Karpas-422 (cell line): ENCODE data around the gene RETN. TPM values are rescaled to one million over a fixed set of nuclear protein-coding genes. Genes with fewer than 3 reads are reported as not detected.

Experiments
- DNase-seq: peaks from one replicate; pipeline ENCODE4 v3.0.0-alpha.2; 2015
- H2AFZ ChIP-seq: fragments of 200-600 bp; sonication (generic); 2 replicates; pipeline ENCODE4 v1.6.1; 2014; ENCODE audit warnings: antibody characterized with exemption, low read length, mixed read lengths
- H3K27ac ChIP-seq: fragments of 200-600 bp; sonication (generic); 2 replicates; pipeline ENCODE4 v1.5.1; 2014; ENCODE audit warnings: mild to moderate bottlenecking, low read length, moderate library complexity
- H3K27me3 ChIP-seq: fragments of 200-600 bp; sonication (generic); 2 replicates; pipeline ENCODE4 v1.6.1; 2014; ENCODE audit warnings: low read length, mixed read lengths
- H3K36me3 ChIP-seq: fragments of 200-600 bp; sonication (generic); 2 replicates; pipeline ENCODE4 v1.6.1; 2014; ENCODE audit warnings: low read length, mixed read lengths; ENCODE audit not compliant: insufficient read depth
- H3K4me1 ChIP-seq: fragments of 200-600 bp; sonication (generic); 2 replicates; pipeline ENCODE4 v1.6.1; 2014; ENCODE audit warnings: mild to moderate bottlenecking, low read length, mixed read lengths
- H3K4me2 ChIP-seq: fragments of 200-600 bp; sonication (generic); 2 replicates; pipeline ENCODE4 v1.6.1; 2014; ENCODE audit warnings: low read length, low read depth, mild to moderate bottlenecking; ENCODE audit not compliant: poor library complexity, severe bottlenecking
- H3K4me3 ChIP-seq: fragments of 200-600 bp; sonication (generic); 2 replicates; pipeline ENCODE4 v1.5.1; 2014; ENCODE audit warnings: mild to moderate bottlenecking, antibody characterized with exemption, low read length, mixed read lengths
- H3K79me2 ChIP-seq: fragments of 200-600 bp; sonication (generic); 2 replicates; pipeline ENCODE4 v1.6.1; 2014; ENCODE audit warnings: mild to moderate bottlenecking, low read length, mixed read lengths
- H3K9ac ChIP-seq: fragments of 200-600 bp; sonication (generic); 2 replicates; pipeline ENCODE4 v1.6.0; 2014; ENCODE audit warnings: low read length
- H3K9me2 ChIP-seq: fragments of 200-600 bp; sonication (generic), shearing (Covaris generic); replicated peaks from 2 replicates; pipeline ENCODE4 v1.6.0; 2014; ENCODE audit warnings: mild to moderate bottlenecking, low read length, moderate library complexity; ENCODE audit not compliant: insufficient read depth
- H3K9me3 ChIP-seq: fragments of 300-700, 200-600 bp; sonication (generic); 2 replicates; pipeline ENCODE4 v1.6.1; 2014; ENCODE audit warnings: low read length, mixed read lengths
- H4K20me1 ChIP-seq: fragments of 200-600 bp; sonication (generic); 2 replicates; pipeline ENCODE4 v1.6.1; 2014; ENCODE audit warnings: mild to moderate bottlenecking, antibody characterized with exemption, low read length, low read depth; ENCODE audit not compliant: insufficient read depth
- total RNA-seq: library from RNA; depleted of rRNA; stranded (reverse); fragments of >200 nt; shearing (Covaris generic); gene quantifications from 2 replicates; pipeline ENCODE4 v1.2.3, GENCODE V29; 2014; ENCODE audit warnings: low replicate concordance; rRNA removed

Gene RETN, protein sequence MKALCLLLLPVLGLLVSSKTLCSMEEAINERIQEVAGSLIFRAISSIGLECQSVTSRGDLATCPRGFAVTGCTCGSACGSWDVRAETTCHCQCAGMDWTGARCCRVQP
- total RNA-seq = not detected in 2 replicates

DNA sequence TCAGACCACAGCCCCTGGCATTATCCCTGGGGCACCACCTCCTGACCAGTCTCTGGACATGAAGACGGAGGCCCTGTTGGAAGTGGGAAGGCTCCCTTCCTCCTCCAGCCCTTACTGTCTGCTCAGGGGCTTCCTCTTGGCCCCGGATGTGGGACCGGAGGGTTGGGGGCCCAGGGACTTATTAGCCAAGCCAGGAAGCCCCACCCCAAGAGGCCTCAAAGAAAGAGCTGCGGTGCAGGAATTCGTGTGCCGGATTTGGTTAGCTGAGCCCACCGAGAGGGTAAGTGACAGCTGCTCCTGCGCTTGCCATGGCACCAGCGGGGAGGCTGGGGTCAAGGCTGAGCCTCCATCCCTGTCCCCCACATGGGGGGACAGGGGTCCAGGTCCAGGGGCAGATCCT is at the start of gene RETN:
Gene RETN (plus strand): TSS at position 208 of the 400 bp plus-strand sequence. CDS start 278 bp downstream, outside the sequence.
- no peak within 1 kb of the TSS for H3K4me3 ChIP-seq
- H3K4me2 ChIP-seq = no peak within 1 kb of the TSS
- no peaks in the 10 kb centered on the region for H3K9me2 ChIP-seq
- no peaks in the 10 kb centered on the region for H3K9me3 ChIP-seq
- no peak within 1 kb of the TSS for H3K27ac ChIP-seq
- H3K9ac ChIP-seq = no peak within 1 kb of the TSS
- no peak for DNase-seq
- H3K36me3 ChIP-seq = no peaks in the 10 kb centered on the region
- no peaks in the 10 kb centered on the region for H4K20me1 ChIP-seq
- H3K79me2 ChIP-seq = no peaks in the 10 kb centered on the region
- H2AFZ ChIP-seq = no peak within 1 kb of the TSS
- no peaks in the 10 kb centered on the region for H3K27me3 ChIP-seq
- no peaks in the 10 kb centered on the region for H3K4me1 ChIP-seq

DNA sequence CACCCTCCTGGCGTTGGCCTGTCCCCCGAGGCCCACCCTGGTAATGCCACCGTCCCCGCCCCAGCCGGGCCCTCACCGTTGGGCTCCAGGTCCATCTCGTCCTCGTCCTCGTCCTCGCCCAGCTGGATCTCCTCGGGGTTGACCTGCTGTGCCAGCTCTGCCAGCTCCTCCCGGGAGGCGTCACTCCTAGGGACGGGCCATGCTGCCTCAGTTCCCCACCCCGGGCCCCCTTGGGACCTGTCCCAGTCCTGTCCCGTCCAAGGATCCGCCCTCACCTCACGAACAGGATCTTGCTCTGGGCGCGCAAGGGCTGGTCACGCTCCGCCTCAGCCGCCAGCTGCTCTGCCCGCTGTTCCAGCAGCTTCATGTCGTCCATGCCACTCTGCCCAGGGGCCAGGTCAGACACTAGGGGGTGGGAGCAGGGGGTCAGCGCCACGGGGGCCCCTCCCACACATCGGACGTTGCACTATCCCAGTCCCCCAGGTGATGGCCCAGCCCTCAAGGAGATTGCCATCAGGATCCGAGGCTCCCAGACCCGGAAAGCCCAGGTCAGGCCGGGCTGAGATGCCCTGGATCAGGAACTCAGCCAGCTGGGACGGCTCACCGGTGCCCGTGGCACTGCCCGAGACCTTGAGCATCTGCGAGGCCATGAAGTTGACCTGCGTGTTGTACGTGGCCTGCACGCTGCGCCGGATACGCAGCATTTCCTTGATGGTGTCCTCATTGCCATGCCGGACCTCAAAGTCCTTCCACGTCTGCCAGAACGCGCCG is 49.0 kb upstream of the RETN start:
- H3K27ac ChIP-seq = no peak overlapping the region
- no peaks in the 10 kb centered on the region for H3K9me3 ChIP-seq
- no peaks in the 10 kb centered on the region for H3K9me2 ChIP-seq
- DNase-seq = no peak
- no peak overlapping the region for H2AFZ ChIP-seq
- no peaks in the 10 kb centered on the region for H3K79me2 ChIP-seq
- no peak overlapping the region for H3K4me2 ChIP-seq
- H3K9ac ChIP-seq = no peak overlapping the region
- 0 out of 2 replicates have a peak, but pooled peaks cover 3% of the 10 kb centered on the region for H4K20me1 ChIP-seq
- H3K4me1 ChIP-seq = no peaks in the 10 kb centered on the region
- no peaks in the 10 kb centered on the region; the same call in 1 of the 2 replicates for H3K36me3 ChIP-seq
- H3K4me3 ChIP-seq = no peak overlapping the region
- no peaks in the 10 kb centered on the region for H3K27me3 ChIP-seq

DNA sequence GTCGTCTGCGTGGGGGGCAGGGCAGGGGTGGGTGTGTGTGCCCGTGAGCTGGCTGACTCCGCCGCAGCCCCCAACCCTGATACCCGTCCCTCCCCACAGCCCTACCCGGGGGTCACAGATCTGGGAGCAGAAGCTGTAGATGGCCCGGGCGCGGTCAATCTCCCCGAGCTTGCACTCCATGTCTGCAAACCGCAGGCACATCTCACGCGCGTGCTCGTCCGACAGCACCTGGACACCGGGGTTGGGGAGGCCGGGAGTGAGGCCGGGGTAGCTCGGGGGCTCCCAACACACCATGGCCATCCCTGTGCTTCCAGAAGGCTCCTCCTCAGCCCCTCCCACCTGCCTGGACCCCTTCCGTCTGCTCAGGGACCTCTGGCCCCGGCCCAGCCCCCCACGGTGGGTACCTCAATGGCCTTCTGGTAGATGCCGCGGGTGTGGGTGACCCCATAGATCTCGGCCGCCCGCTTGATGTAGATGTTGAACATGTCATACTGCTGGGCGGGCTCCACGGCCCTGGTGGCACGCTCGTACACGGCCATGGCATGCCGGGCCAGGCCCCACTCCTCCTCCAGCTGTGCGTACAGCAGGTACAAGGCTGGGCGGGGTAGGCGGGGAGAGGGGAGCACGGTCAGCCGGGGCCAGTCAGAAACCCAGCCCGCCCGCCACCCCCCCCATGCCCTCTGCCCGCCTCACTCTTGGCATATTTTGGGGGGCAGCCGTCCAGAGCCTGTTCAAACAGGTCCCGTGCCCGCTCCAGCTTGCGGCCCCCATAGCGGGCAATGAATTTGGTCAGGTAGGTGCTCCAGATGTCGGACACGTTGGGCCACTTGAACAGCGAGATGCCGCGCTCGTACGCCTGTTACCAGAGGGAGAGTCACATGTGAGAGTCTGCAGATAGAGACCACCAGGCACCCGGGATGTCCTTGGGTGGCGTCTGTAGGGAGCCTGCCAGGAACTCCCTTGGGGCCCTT is 48.1 kb upstream of the RETN start:
- Histone ChIP-seq H3K9ac (no peak overlapping the region), H2AFZ (no peak overlapping the region), H3K4me3 (no peak overlapping the region), H3K9me3 (no peaks in the 10 kb centered on the region), H3K9me2 (no peaks in the 10 kb centered on the region), H3K36me3 (no peaks in the 10 kb centered on the region; the same call in 1 of the 2 replicates), H4K20me1 (0 out of 2 replicates have a peak, but pooled peaks cover 3% of the 10 kb centered on the region), H3K27me3 (no peaks in the 10 kb centered on the region), H3K4me2 (no peak overlapping the region), H3K4me1 (no peaks in the 10 kb centered on the region), H3K27ac (no peak overlapping the region), H3K79me2 (no peaks in the 10 kb centered on the region)
- no peak for DNase-seq

DNA sequence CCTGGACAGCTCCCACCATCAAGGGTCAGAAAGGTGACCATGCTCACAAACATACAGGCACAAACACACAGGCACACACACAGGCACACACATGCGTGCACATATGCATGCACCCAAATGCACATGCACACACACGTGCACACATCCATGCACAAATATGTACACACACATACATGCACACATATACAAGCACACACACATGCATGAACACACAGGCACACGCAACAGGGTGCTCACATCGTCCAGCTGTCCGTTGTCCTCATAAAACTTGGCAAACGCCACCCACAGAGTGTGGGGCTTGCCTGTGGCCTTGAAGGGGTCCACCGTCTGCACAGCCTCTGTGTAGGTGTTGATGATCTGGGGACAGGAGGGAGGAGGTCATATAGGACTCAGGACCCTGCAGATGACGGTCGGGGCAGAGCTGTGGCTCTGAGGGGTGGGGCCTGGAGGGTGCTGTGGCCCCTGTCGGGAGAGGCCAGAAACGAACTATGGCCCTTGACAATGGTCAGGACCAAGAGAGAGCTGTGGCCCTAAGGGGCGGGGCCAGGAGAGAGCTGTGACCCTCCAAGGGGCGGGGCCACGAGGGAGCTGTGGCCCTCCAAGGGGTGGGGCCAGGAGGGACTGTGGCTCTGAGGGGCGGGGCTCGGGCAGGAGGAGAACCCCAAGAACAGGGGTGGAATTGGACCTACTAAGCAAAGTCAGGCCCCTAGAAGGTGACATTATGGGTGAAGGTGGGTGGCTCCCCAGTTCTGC is 45.7 kb upstream of the RETN start:
- H3K4me2 ChIP-seq = no peak overlapping the region
- H3K4me3 ChIP-seq = no peak overlapping the region
- H3K4me1 ChIP-seq = peaks cover 3% of the 10 kb centered on the region
- H2AFZ ChIP-seq = no peak overlapping the region
- peak; percentile 71 for DNase-seq
- H3K9me2 ChIP-seq = no peaks in the 10 kb centered on the region
- H4K20me1 ChIP-seq = peaks cover 16% of the 10 kb centered on the region; the same call in 1 of the 2 replicates
- H3K36me3 ChIP-seq = no peaks in the 10 kb centered on the region; the same call in 1 of the 2 replicates
- no peaks in the 10 kb centered on the region for H3K27me3 ChIP-seq
- H3K9ac ChIP-seq = no peak overlapping the region
- peaks cover 21% of the 10 kb centered on the region for H3K79me2 ChIP-seq
- no peaks in the 10 kb centered on the region for H3K9me3 ChIP-seq
- H3K27ac ChIP-seq = no peak overlapping the region

DNA sequence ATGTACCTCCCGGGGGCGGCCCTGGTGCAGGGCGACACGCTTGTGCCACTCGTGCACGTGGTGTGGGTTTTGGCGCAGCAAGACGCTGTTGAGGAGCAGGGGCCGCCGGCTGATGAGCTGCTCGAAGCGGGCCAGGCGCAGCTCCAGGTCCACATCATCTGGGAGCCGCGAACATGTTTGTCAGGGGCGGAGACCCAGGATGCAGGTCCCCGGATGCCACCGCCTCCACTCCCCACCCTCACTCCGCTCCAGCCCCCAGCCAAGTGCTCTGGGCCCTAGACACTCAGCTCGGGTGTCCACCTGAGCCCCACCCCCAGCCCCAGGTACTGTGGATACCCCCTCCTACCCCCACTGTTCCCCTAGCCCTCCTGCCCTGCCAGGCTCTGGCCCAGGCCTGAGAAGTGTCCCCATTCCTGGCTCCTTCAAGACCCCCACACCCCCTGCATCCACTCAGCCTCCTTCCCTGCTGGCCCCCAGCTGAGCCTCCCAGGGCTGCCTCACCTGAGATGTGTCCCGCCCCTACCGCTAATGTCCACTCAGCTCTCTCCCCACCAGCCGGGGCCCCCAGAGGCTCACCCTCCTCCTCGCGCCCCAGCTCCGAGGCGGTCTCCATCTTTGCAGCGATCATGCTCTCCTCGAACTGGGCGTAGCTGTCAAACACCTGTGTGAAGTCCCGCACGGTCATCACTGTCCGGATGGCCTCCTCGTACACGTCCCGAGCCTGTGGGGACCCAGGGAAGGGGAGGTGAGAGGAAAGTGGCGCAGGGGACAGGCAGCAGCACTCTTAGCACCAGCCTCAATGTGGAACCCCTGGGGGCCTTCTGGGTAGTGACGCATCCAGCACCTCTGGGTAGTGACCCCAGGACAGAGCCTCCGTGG is 44.9 kb upstream of the RETN start:
- no peaks in the 10 kb centered on the region for H3K9me2 ChIP-seq
- no peak overlapping the region for H3K4me3 ChIP-seq
- no peaks in the 10 kb centered on the region for H3K27me3 ChIP-seq
- no peaks in the 10 kb centered on the region; the same call in 1 of the 2 replicates for H3K36me3 ChIP-seq
- peaks cover 23% of the 10 kb centered on the region; the same call in 1 of the 2 replicates for H4K20me1 ChIP-seq
- H2AFZ ChIP-seq = no peak overlapping the region
- DNase-seq = no peak
- H3K9ac ChIP-seq = no peak overlapping the region
- peaks cover 9% of the 10 kb centered on the region for H3K4me1 ChIP-seq
- H3K27ac ChIP-seq = no peak overlapping the region
- no peak overlapping the region for H3K4me2 ChIP-seq
- H3K79me2 ChIP-seq = peaks cover 30% of the 10 kb centered on the region
- H3K9me3 ChIP-seq = no peaks in the 10 kb centered on the region

DNA sequence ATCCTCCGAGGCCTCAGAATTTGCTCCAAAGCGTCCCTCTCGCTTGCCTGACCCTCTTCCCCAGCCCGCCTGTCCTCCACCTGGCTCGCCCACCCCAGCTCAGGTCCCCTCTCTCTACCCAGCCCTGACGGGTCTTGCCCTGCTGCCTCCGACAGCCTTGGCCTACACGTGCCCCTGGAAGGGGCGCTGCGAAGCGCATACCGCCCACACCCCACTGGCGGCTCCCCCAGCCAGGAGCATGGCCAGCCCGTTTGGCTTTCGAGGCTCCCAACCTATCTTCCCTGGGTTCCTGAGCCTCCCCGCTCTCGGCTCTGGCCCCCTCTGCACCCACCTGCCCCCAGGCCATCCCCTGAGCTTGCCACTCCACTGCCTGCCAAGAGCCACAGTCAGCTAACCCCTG is 44.0 kb upstream of the RETN start:
- no peak overlapping the region for H3K9ac ChIP-seq
- no peak overlapping the region for H3K4me3 ChIP-seq
- DNase-seq = no peak
- peaks cover 36% of the 10 kb centered on the region for H3K79me2 ChIP-seq
- no peak overlapping the region for H3K4me2 ChIP-seq
- H3K4me1 ChIP-seq = peaks cover 9% of the 10 kb centered on the region
- H3K36me3 ChIP-seq = no peaks in the 10 kb centered on the region; the same call in 1 of the 2 replicates
- no peaks in the 10 kb centered on the region for H3K9me2 ChIP-seq
- peaks cover 23% of the 10 kb centered on the region; the same call in 1 of the 2 replicates for H4K20me1 ChIP-seq
- H3K27me3 ChIP-seq = no peaks in the 10 kb centered on the region
- no peak overlapping the region for H2AFZ ChIP-seq
- H3K9me3 ChIP-seq = no peaks in the 10 kb centered on the region
- H3K27ac ChIP-seq = no peak overlapping the region

DNA sequence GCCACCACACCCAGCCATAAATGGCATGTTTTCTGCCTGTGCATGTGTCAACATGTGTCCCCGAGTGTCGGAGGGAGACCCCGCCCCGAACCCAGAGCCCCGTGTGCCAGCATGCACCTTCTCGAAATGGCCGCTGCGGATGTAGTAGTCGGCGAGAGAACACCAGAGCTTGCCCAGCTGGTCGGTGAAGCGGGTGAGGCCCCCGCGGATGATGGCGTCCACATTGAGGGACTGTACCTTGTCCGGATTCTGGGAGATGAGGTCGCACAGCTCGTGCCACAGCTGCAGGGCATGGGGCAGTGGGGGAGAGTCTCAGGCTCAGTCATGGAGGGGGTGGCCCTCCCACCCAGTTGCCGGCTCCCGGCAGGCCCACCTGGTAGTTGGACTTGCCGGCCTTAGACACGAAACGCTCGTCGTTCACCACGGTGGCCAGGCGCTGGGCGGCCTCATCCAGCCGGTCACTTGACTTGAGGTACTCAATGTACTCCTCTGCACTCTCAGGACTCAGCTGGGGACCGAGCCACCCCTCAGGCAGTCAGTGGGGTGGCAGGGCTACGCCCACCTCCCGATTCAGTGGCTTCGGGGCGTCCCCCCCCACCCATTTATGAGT is 43.0 kb upstream of the RETN start:
- H3K4me2 ChIP-seq = no peak overlapping the region
- H3K4me1 ChIP-seq = peaks cover 16% of the 10 kb centered on the region
- peaks cover 23% of the 10 kb centered on the region; the same call in 1 of the 2 replicates for H4K20me1 ChIP-seq
- no peaks in the 10 kb centered on the region for H3K9me2 ChIP-seq
- H3K79me2 ChIP-seq = peaks cover 47% of the 10 kb centered on the region
- H3K9ac ChIP-seq = no peak overlapping the region
- H3K36me3 ChIP-seq = no peaks in the 10 kb centered on the region; the same call in 1 of the 2 replicates
- H3K4me3 ChIP-seq = no peak overlapping the region
- H3K27me3 ChIP-seq = no peaks in the 10 kb centered on the region
- H3K27ac ChIP-seq = no peak overlapping the region
- DNase-seq = no peak
- no peaks in the 10 kb centered on the region for H3K9me3 ChIP-seq
- no peak overlapping the region for H2AFZ ChIP-seq
